Neural progenitor cell (in vitro differentiated cells): ENCODE data around the gene SCN1B.

Source experiments
- EZH2 ChIP-seq: fragments of 200-600 bp; sonication (generic); IDR thresholded peaks from 2 replicates; pipeline ENCODE4 v1.6.1; 2017; ENCODE audit warnings: antibody characterized with exemption, mild to moderate bottlenecking, moderate library complexity
- TF ChIP-seq, protein P1 (sequence below): fragments of 200-600 bp; sonication (generic); IDR thresholded peaks from 2 replicates; pipeline ENCODE4 v1.5.1; 2017; ENCODE audit warnings: antibody characterized with exemption, mild to moderate bottlenecking

DNA sequence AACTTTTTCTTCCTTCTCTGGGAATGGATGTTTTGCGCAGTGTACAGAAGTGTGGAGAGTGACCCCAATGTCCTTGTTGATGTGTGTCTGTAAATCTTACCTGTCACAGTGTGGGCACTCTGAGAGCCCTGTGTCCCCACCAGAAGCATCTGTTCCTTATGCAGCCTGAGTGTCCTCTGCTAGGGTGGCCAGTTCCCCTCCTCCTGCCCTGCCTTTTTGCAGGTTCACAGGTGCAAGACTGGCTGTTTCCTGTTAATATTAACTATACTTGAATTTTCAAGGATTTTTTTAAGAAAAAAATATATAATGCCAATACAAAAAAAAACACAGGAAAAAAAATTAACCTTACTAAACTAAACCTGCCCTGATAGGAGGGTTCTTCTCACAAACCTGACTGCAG is 42.2 kb upstream of the SCN1B start:
- no peak for TF ChIP-seq EZH2
- TF ChIP-seq, protein P1, sequence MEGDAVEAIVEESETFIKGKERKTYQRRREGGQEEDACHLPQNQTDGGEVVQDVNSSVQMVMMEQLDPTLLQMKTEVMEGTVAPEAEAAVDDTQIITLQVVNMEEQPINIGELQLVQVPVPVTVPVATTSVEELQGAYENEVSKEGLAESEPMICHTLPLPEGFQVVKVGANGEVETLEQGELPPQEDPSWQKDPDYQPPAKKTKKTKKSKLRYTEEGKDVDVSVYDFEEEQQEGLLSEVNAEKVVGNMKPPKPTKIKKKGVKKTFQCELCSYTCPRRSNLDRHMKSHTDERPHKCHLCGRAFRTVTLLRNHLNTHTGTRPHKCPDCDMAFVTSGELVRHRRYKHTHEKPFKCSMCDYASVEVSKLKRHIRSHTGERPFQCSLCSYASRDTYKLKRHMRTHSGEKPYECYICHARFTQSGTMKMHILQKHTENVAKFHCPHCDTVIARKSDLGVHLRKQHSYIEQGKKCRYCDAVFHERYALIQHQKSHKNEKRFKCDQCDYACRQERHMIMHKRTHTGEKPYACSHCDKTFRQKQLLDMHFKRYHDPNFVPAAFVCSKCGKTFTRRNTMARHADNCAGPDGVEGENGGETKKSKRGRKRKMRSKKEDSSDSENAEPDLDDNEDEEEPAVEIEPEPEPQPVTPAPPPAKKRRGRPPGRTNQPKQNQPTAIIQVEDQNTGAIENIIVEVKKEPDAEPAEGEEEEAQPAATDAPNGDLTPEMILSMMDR, result no peak
